Lower lobe of right lung (tissue), 2 donors: ENCODE results near the gene NCAPD3. TPM values are rescaled to one million over a fixed set of nuclear protein-coding genes. Genes with fewer than 3 reads are reported as not detected.

Experiments used
- ATAC-seq, 2 donors: fragments of 200-7000 bp; cut with Tn5 transposase; one replicate each; pipeline ENCODE4 v1.9.1; 2020 to 2022; ENCODE audit warnings: mild to moderate bottlenecking in 2 of 2, moderate library complexity in 2 of 2
- DNase-seq: peaks from one replicate; pipeline ENCODE4 v3.0.0-alpha.2; 2020
- H3K27ac ChIP-seq: fragments of 200-600 bp; one replicate; pipeline ENCODE4 v1.8.0; 2022
- H3K27me3 ChIP-seq: fragments of 200-600 bp; one replicate; pipeline ENCODE4 v1.8.0; 2022; ENCODE audit warnings: low read depth
- H3K36me3 ChIP-seq: fragments of 200-600 bp; one replicate; pipeline ENCODE4 v1.8.0; 2022; ENCODE audit warnings: mild to moderate bottlenecking
- H3K4me1 ChIP-seq: fragments of 200-600 bp; one replicate; pipeline ENCODE4 v1.8.0; 2022
- H3K4me3 ChIP-seq: fragments of 200-600 bp; one replicate; pipeline ENCODE4 v1.8.0; 2022; ENCODE audit warnings: mild to moderate bottlenecking
- H3K9me3 ChIP-seq: fragments of 200-600 bp; one replicate; pipeline ENCODE4 v1.8.0; 2022
- intact Hi-C: fragments of 100-400 bp; cut with DNase I; formaldehyde crosslinking; loops from one replicate; pipeline ENCODE4 v1.11.0; 2022
- total RNA-seq: library from RNA; stranded (reverse); fragmentation: NEBNext Ultra II Directional; extraction: Animal tissue kit (Norgen Biotek cat#: 25700); gene quantifications from one replicate; pipeline ENCODE4 v1.2.1, GENCODE V29; 2021
- TF ChIP-seq, protein P1 (sequence below): fragments of 200-600 bp; IDR thresholded peaks from one replicate; pipeline ENCODE4 v1.8.0; 2022; ENCODE audit warnings: antibody characterized with exemption, mild to moderate bottlenecking
- donor health status: DM: no; HTN: yes; CAD: no; lungs with severe emphysema.

NCAPD3 gene
- total RNA-seq, 1 donor from 2014 or later: 17.6 TPM

DNA sequence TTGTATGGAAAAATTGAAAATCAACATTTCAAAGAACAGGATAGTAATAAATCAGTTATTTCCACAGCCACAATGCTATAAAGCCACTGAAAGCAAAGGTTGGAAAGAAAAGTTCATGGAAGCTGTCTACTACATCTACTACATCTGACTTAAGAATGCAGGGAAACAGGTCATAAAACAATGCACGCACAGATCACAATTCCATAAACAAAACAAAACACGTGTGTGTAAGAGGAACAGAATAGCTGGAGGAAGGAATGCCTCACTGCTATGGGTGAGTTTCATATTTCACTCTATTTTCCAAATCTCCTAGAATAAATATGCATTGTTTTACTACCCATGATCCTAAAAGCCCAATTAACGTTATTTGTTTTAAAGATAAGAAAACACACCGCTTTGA lies 66.3 kb downstream of the NCAPD3 start:
- Histone ChIP-seq H3K9me3 (no peaks in the 10 kb centered on the region), H3K27me3 (no peaks in the 10 kb centered on the region), H3K4me3 (no peak overlapping the region), H3K4me1 (no peaks in the 10 kb centered on the region), H3K27ac (no peak overlapping the region), H3K36me3 (peaks cover 91% of the 10 kb centered on the region)
- intact Hi-C loops: no loop called here
- DNase-seq: no peak
- no peak for ATAC-seq
- TF ChIP-seq, protein P1, sequence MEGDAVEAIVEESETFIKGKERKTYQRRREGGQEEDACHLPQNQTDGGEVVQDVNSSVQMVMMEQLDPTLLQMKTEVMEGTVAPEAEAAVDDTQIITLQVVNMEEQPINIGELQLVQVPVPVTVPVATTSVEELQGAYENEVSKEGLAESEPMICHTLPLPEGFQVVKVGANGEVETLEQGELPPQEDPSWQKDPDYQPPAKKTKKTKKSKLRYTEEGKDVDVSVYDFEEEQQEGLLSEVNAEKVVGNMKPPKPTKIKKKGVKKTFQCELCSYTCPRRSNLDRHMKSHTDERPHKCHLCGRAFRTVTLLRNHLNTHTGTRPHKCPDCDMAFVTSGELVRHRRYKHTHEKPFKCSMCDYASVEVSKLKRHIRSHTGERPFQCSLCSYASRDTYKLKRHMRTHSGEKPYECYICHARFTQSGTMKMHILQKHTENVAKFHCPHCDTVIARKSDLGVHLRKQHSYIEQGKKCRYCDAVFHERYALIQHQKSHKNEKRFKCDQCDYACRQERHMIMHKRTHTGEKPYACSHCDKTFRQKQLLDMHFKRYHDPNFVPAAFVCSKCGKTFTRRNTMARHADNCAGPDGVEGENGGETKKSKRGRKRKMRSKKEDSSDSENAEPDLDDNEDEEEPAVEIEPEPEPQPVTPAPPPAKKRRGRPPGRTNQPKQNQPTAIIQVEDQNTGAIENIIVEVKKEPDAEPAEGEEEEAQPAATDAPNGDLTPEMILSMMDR: no peak

DNA sequence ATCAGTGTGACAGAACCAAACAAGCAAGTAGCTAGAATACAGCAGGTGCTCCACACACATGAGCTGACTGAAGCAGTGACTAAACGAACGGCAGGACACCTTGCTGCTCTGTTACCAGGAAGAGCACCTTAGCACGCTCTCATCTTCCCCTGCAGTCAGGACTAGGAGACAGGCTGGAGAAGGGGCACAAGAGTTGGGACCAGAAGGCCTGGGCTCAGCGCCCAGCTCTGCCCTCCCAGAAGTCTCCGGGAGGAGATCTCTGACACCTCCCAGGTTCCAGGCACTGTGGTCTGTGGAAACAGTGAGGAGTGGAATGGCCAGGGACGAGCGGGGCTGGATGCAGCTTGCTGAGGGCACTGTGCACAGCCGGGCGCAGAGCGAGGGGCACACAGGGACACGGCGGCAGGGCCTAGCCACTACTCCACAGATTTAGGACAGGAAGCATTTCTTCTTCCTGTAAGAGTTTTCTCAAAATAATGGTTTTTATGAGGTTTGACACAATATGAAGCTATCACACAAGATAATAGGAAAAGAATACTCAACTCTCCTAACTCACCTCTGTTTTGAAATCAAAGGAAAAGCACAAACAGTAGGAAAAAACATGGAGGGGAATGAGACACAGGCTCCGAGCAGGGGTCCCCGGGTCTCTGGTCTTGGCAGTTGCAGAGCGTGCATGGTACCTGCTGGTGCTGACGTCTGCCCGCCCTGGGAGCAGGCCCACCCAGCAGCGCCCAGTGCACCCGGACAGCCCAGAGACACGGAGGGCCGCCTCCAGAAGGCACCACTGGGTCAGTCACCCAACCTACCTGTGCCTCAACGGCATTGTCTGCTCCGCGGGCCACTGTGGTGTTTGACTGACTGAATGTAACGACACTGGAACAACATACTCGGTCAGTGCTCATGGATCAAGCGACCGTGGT lies 67.6 kb downstream of the NCAPD3 start:
- no peak for ATAC-seq
- intact Hi-C loops: no loop called here
- H3K4me3 ChIP-seq: no peak overlapping the region
- no peaks in the 10 kb centered on the region for H3K4me1 ChIP-seq
- TF ChIP-seq, protein P1: no peak
- H3K36me3 ChIP-seq: peaks cover 93% of the 10 kb centered on the region
- H3K27me3 ChIP-seq: no peaks in the 10 kb centered on the region
- DNase-seq: no peak
- H3K27ac ChIP-seq: no peak overlapping the region
- H3K9me3 ChIP-seq: no peaks in the 10 kb centered on the region

DNA sequence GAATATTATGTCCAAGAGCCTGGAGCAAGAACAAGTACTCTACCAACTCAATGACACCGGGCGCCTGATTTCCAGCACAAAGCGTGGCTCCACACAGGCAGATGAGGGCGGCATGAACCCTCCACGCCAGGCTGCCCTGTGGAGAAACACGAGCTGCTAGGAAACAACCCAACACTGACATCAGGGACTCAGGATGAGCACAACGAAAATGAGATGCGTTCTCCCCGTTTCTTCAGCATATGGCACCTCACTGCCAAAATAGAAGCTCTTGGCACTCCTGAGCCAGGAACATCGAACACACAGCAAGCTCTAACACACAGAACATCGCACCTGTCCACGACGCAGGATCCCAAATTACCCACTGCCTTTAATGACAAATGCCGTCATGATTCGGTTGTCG lies 68.3 kb downstream of the NCAPD3 start:
- H3K9me3 ChIP-seq: no peaks in the 10 kb centered on the region
- H3K27ac ChIP-seq: no peak overlapping the region
- TF ChIP-seq, protein P1: no peak
- intact Hi-C loops: no loop called here
- no peaks in the 10 kb centered on the region for H3K27me3 ChIP-seq
- DNase-seq: no peak
- H3K36me3 ChIP-seq: peaks cover 93% of the 10 kb centered on the region
- no peaks in the 10 kb centered on the region for H3K4me1 ChIP-seq
- no peak overlapping the region for H3K4me3 ChIP-seq
- no peak for ATAC-seq

DNA sequence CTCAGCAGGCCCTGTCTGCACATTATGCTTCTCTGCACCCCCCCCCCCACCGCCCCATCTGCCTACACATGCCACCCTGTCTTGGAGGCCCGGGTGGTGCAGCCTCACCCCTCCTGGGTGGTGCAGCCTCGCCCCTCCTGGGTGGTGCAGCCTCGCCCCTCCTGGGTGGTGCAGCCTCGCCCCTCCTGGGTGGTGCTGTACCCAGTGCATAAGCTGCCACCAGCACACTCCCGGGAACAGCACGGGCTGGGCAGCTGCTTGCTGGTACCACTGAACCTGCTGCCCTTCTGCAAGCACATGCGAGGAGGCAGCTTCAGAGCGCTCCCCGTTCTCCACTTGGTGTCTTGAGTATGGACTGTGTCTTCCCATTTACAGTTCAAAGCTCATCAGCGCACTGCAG lies 69.3 kb downstream of the NCAPD3 start:
- H3K36me3 ChIP-seq: peaks cover 93% of the 10 kb centered on the region
- no peak overlapping the region for H3K4me3 ChIP-seq
- intact Hi-C loops: no loop called here
- H3K9me3 ChIP-seq: no peaks in the 10 kb centered on the region
- DNase-seq (no peak), ATAC-seq (no peak)
- H3K4me1 ChIP-seq: no peaks in the 10 kb centered on the region
- no peaks in the 10 kb centered on the region for H3K27me3 ChIP-seq
- no peak overlapping the region for H3K27ac ChIP-seq
- TF ChIP-seq, protein P1: no peak

DNA sequence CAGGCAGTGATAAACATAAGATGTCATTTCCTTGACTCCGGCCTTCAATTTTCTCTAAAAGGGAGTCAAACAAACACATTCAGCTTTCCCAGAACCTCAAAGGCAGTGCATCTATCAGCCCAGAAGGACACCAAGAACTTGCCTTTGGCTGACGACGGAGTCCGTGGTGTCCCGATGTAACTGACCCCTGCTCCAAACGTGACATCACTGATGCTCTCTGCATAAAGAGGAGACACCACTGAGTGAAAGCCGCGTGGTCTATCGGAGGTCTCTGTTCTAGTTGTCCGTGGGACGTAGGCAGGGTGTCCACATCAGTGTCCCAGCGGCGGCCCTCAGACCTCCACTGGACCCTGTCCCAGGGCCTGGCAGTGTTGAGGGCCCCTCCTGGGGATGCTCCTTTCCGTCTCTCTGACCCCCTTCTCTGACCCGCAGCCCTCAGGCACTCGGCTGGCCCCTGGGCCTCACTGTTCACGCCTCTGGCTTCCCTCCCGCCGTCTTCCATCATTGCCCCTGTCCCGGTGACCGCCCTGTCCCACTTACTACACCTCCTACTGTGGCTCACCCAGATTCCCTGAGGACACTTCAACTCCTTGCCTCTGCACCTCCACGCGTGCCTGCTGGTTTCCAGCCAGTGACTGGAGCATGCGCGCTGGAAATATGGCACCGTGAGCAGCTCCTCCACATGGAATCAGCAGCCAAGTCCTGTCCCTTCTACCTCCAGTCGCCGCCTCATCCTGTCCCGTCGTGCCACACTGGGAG lies 70.4 kb downstream of the NCAPD3 start:
- ATAC-seq (peak in 1 of 2 donors; percentile 24), DNase-seq (no peak)
- H3K27me3 ChIP-seq: no peaks in the 10 kb centered on the region
- no peaks in the 10 kb centered on the region for H3K9me3 ChIP-seq
- no peaks in the 10 kb centered on the region for H3K4me1 ChIP-seq
- TF ChIP-seq, protein P1: no peak
- H3K36me3 ChIP-seq: peaks cover 92% of the 10 kb centered on the region
- intact Hi-C loops: no loop called here
- H3K27ac ChIP-seq: no peak overlapping the region
- no peak overlapping the region for H3K4me3 ChIP-seq
